Measurements from ENCODE around the gene EXOSC9. TPM values are rescaled to one million over a fixed set of nuclear protein-coding genes. Genes with fewer than 3 reads are reported as not detected.
A peak's percentile ranks its signal among the peaks of the same experiment; 100 is the strongest.

EXOSC9 gene
- total and polyA plus RNA-seq, 2 experiments from 2014 or later = 71.9 to 105 TPM

DNA sequence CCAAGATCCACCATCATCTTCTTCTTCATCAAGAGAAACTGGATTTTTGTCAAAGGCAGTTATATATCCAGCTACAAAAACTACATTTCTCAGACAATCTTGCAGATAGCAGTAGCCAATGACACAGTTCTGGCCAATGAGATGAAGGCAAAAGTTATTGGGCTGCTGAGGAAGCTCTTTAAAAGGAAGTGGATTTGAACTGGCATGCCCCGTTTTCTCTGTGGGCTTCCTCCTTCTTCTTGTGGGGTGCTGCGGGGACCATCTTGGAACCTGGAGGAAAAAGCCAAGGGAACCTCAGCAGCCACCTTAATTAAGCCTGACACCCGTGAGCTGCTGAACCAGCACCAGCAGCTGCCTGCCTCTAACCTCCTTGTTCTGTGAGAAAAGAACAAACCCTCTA lies 40.9 kb upstream of the EXOSC9 start (continued):
- TF ChIP-seq EZH2 (IDR thresholded peaks at IDR 0.05; ENCODE audit: low read depth, unreplicated experiment) (no peak), EZH2phosphoT487 (IDR thresholded peaks at IDR 0.05; ENCODE audit: unreplicated experiment) (no peak)
- TF ChIP-seq, protein P1, sequence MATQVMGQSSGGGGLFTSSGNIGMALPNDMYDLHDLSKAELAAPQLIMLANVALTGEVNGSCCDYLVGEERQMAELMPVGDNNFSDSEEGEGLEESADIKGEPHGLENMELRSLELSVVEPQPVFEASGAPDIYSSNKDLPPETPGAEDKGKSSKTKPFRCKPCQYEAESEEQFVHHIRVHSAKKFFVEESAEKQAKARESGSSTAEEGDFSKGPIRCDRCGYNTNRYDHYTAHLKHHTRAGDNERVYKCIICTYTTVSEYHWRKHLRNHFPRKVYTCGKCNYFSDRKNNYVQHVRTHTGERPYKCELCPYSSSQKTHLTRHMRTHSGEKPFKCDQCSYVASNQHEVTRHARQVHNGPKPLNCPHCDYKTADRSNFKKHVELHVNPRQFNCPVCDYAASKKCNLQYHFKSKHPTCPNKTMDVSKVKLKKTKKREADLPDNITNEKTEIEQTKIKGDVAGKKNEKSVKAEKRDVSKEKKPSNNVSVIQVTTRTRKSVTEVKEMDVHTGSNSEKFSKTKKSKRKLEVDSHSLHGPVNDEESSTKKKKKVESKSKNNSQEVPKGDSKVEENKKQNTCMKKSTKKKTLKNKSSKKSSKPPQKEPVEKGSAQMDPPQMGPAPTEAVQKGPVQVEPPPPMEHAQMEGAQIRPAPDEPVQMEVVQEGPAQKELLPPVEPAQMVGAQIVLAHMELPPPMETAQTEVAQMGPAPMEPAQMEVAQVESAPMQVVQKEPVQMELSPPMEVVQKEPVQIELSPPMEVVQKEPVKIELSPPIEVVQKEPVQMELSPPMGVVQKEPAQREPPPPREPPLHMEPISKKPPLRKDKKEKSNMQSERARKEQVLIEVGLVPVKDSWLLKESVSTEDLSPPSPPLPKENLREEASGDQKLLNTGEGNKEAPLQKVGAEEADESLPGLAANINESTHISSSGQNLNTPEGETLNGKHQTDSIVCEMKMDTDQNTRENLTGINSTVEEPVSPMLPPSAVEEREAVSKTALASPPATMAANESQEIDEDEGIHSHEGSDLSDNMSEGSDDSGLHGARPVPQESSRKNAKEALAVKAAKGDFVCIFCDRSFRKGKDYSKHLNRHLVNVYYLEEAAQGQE (IDR thresholded peaks at IDR 0.05; ENCODE audit: unreplicated experiment) = no peak

DNA sequence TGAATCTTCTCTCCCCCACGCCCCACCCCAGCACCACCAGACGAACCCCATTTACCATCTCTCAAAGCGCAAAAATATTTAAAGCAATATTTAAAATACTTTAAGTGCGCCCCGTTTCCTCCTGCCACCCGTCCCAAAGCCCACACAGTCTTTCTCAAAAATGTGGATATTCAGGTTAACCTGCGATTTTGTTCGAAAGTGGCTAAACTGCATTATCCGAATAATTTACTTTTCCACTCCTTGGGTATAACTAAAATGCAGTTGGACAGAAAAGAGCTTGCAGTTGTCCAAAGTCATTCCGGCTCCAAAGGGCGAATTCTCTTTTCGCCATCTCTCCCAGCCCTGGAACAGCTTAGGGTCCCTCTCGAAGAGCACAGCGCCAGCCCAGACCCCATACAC lies 36.8 kb upstream of the EXOSC9 start:
- no peaks in the 10 kb centered on the region for H3K79me2 ChIP-seq (replicated peaks; ENCODE audit: insufficient read depth)
- no peaks in the 10 kb centered on the region for H4K20me1 ChIP-seq (replicated peaks; ENCODE audit: insufficient read depth)
- H3K4me3 Mint-ChIP-seq = peak overlapping the region; percentile 82
- no peaks in the 10 kb centered on the region for H3K9me3 Mint-ChIP-seq
- peaks cover 20% of the 10 kb centered on the region for H3K4me1 ChIP-seq (ENCODE audit: insufficient read depth)
- no peaks in the 10 kb centered on the region for H3K9me2 ChIP-seq (ENCODE audit: insufficient read depth)
- peak overlapping the region; percentile 95; the same call in 1 of the 2 replicates for H2AFZ ChIP-seq
- H3F3A ChIP-seq (replicated peaks; ENCODE audit: low read depth) = no peaks in the 10 kb centered on the region
- peak overlapping the region; percentile 80 for H3K4me3 ChIP-seq
- ATAC-seq (no peak), DNase-seq (ENCODE audit: low spot score) (no peak)
- H3K4me1 Mint-ChIP-seq = peaks cover 17% of the 10 kb centered on the region; the same call in 2 of the 3 replicates
- H3K4me2 ChIP-seq = peak overlapping the region; percentile 86
- peaks cover 100% of the 10 kb centered on the region for H3K27me3 ChIP-seq (ENCODE audit: insufficient read depth)
- TF ChIP-seq EZH2 (IDR thresholded peaks at IDR 0.05; ENCODE audit: low read depth, unreplicated experiment) (peak; percentile 62), NANOG (IDR thresholded peaks at IDR 0.05; ENCODE audit: borderline replicate concordance) (no peak)
- H3K27ac Mint-ChIP-seq = no peak overlapping the region
- H3K27ac ChIP-seq (ENCODE audit: low read depth) = no peak overlapping the region
- no peaks in the 10 kb centered on the region for H3K36me3 ChIP-seq (ENCODE audit: insufficient read depth)
- H3K27me3 Mint-ChIP-seq (ENCODE audit: insufficient read depth, low read depth, poor library complexity) = peaks cover 50% of the 10 kb centered on the region
- no peaks in the 10 kb centered on the region for H3K36me3 Mint-ChIP-seq (ENCODE audit: low read depth)

DNA sequence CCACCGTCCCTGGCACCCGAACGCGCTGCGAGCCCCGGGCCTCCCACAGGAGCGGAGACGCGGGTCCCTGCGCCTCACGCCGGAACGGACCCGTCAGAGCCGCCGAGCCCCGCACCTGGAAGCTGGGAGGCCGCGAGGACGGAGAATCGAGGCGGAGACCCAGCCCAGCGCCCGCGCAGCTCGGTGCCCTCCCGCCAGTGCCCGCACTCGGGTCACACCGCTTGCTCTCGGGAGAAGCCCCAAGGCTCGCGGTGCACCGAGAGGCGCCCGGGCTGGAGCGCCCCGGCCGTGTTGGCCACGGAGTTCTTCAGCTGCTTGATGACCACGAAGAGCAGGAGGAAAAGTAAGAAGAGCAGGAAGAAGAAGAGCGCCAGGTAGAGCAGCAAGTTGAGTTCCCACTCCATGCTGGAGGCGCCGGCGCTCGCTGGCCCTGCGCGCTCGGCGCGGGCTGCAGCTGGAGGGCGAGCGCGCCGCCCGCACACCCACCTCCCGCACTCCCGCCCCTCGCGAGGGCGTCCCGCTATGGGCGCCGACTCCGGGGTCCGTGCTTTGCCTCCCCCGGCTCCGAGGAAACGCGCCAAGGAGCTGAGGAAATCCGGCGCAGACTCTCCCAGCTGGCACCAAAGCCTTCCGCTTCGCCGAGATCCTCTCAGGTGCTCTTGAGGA lies 36.3 kb upstream of the EXOSC9 start, which contains the start of gene SMIM43:
SMIM43 (minus strand) TSS at position 463 of the 666 bp plus-strand sequence; CDS start at position 404, 59 bp downstream.
- Mint-ChIP-seq H3K9me3 (no peaks in the 10 kb centered on the region), H3K4me1 (peaks cover 17% of the 10 kb centered on the region; the same call in 2 of the 3 replicates), H3K36me3 (ENCODE audit: low read depth) (no peaks in the 10 kb centered on the region), H3K4me3 (peak within 1 kb of the TSS; percentile 82), H3K27me3 (ENCODE audit: insufficient read depth, low read depth, poor library complexity) (peaks cover 50% of the 10 kb centered on the region), H3K27ac (no peak within 1 kb of the TSS)
- ATAC-seq (peak; percentile 77), DNase-seq (ENCODE audit: low spot score) (peak; percentile 66)
- H3K4me3 ChIP-seq = peak within 1 kb of the TSS; percentile 80
- no peaks in the 10 kb centered on the region for H3K9me2 ChIP-seq (ENCODE audit: insufficient read depth)
- H3K27ac ChIP-seq (ENCODE audit: low read depth) = no peak within 1 kb of the TSS
- no peaks in the 10 kb centered on the region for H3K36me3 ChIP-seq (ENCODE audit: insufficient read depth)
- no peaks in the 10 kb centered on the region for H3F3A ChIP-seq (replicated peaks; ENCODE audit: low read depth)
- peak within 1 kb of the TSS; percentile 86 for H3K4me2 ChIP-seq
- peaks cover 97% of the 10 kb centered on the region for H3K27me3 ChIP-seq (ENCODE audit: insufficient read depth)
- TF ChIP-seq EZH2 (IDR thresholded peaks at IDR 0.05; ENCODE audit: low read depth, unreplicated experiment) (peak; percentile 48), JUNB (IDR thresholded peaks at IDR 0.05; ENCODE audit: unreplicated experiment) (no peak), CREB1 (CRISPR knock-in tag; IDR thresholded peaks at IDR 0.05; ENCODE audit: low read depth) (no peak)
- TF ChIP-seq, protein P1 (IDR thresholded peaks at IDR 0.05; ENCODE audit: unreplicated experiment) = no peak
- peaks cover 20% of the 10 kb centered on the region for H3K4me1 ChIP-seq (ENCODE audit: insufficient read depth)
- H2AFZ ChIP-seq = peak within 1 kb of the TSS; percentile 95
- no peaks in the 10 kb centered on the region for H4K20me1 ChIP-seq (replicated peaks; ENCODE audit: insufficient read depth)
- H3K79me2 ChIP-seq (replicated peaks; ENCODE audit: insufficient read depth) = no peaks in the 10 kb centered on the region

Measured in GM23338 (cell line).